Activated T-cell treated with anti-CD3 and anti-CD28 coated beads for 4 hours (primary cell): ENCODE data around the gene C1GALT1C1.
"Not testable (repeated sequence)": the region's sequence is repeated elsewhere in the genome, so short reads cannot be mapped to it uniquely, and the experiment has no call there.

Source experiments
- DNase-seq: peaks from one replicate; pipeline ENCODE4 v3.0.0-alpha.2; 2020

C1GALT1C1 gene

DNA sequence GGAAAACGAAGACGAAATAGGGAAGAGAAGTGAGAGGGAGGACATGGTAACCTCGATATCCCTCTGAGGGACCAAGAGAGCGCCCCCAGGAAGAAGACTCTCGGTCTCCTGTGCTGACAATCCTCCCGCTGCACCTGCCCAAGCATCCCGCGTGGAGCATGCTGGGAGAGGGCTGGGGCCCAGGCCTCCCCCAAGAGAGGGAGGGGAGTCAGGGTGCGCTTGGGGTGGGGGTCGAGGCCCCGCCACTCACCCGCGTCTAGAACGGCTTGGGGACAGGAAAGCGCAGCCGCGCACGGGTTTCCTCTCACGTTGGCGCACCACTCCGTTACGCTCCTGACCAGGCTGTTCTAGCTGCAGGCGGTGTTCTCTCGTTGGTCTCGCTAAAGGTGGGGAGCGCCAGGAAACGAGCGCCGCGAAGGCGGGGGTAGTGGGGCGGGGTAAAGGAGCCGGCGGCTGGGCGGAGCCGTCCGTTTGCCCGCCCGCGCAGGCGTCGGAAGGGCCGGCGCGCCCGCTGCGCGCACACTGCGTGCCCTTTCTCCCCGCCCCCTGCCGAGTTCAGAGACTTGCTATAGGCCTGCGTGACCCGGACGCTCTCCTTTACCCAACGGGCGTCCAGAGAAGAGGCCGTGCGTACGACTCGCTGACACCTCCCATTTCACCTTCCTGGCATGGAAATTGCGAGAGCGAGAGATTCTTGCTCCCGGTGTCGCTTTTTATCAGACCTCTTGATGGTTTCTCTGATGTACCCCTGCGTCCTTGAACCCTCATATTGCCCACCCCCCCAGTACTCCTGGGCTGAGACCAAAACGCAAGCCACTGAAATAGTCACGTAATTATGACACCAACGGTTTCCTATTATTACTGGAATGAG lies at the start of gene C1GALT1C1:
C1GALT1C1 (minus strand) TSS at position 388 of the 871 bp plus-strand sequence. CDS start 2,888 bp downstream, outside the sequence.
- peak; percentile 80 for DNase-seq

DNA sequence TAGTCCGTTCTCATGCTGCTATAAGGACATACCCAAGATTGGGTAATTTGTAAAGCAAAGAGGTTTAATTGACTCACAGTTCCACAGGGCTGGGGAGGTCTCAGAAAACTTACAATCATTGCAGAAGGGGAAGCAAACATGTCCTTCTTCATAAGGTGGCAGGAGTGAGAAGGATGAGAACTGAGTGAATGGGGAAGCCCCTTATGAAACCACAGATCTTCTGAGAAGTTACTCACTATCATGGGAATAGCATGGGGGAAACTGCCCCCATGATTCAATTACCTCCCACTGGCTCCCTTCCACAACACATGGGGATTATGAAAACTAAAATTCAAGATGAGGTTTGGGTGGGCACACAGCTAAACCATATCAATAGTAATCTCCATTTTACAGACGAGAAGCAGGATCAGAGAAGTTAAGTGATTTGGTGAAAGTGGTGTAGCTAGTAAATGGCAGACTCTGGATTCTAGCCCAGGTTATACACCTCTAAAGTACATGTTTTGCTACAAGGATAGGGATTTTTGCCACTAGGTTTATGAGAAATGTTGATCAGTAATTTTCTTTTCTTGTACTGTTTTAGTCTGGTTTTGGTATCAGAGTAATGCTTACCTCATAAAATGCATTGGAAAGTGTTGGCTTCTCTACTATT lies 47.3 kb upstream of the C1GALT1C1 start:
- DNase-seq = no peak

GRCh38 chrX:120672841-120673530 lies 43.1 kb upstream of the C1GALT1C1 start:
- DNase-seq = no peak

DNA sequence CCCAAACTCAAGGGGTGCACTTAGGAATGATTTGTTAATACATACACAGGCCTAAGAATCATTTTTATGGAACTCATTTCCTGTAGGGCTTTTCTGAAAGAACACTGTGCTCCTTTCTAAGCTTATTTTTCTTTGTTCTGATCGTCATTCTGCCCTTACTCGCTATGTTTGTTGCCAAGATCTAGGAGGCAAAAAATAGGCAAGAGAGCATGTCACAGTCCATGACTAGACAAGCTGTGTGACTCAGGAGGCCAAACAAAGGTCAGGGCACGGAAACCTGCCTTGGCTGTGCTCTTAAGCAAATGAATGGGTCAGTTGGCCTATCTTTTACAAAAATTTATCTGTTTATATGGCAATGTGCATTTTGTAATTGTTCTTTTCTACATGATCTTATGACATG lies 42.5 kb upstream of the C1GALT1C1 start:
- no peak for DNase-seq

- DNase-seq = no peak
Observed at GRCh38 chrX:120671963-120672362, 42.1 kb upstream of the C1GALT1C1 start.

DNA sequence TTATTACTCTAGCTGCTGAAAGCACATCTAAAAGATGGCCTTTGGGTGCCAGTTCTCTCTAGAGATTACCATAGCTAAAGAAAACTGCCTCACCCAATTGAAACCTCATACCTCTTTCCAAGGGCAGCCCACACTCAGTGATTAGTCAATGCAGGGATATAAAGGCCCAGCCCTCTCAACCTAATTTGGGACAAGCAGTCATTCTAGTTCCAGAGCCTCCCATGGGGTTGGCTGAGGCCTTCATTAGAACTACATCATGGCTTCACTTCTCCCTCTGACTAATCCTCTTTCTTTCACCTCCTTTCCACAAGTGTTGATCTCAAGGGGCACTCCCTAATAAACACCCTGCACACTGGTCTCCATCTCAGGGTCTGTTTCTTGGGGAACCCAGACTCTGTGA lies 38.5 kb upstream of the C1GALT1C1 start:
- DNase-seq = no peak

DNA sequence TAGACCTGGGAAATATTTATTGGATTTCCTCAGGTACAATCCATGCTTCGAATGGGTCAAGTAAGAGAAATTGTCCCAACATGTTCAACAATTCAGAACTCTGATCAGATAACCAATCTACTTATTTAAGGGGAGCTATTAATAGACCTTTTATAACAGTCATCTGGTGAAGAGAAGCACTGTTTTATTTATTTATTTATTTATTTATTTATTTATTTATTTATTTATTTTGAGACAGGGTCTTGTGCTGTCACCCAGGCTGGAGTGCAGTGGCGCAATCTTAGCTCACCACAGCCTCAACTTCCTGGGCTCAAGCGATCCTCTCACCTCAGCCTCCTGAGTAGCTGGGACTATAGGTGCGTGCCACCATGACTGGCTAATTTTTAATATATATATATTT lies 34.7 kb upstream of the C1GALT1C1 start:
- not testable (repeated sequence) for DNase-seq

DNA sequence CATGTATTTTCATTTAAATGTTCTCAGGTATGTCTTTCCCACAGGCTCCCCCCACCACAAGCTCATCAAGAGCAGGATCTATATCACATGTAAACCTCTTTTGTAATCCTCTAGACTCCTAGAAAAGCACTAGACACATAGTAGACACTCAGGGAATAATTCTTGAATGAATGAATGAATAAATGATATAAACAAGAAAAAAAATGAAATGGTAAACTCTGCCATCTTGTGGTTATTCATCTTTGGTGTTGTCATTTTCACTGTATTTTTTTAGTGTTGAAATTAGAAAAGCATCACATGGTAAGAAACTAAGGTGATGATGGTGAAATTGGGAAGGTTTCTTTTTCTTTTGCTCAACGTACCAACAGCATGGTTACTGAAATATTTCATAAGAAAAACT lies 34.2 kb upstream of the C1GALT1C1 start:
- no peak for DNase-seq

DNA sequence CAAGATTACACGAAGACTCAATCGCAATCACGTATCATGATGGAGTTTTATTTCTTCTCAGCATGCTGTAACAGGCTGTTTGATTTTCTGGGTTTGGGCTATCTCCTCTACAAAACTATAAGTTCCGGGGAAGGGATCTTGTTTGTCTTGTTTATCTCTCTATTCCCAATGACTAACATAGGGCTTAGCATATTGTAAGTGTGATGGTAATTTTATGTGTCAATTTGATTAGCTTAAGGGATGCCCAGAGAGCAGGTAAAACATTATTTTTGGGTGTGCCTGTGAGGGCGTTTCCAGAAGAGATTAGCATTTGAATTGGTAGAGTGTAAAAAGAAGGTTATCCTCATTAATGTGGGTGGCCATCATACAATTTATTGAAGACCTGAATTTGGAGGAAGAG lies 32.8 kb upstream of the C1GALT1C1 start:
- DNase-seq = no peak

GRCh38 chrX:120660637-120661036 lies 30.8 kb upstream of the C1GALT1C1 start:
- no peak for DNase-seq

GRCh38 chrX:120653000-120653399 lies 23.1 kb upstream of the C1GALT1C1 start:
- no peak for DNase-seq

GRCh38 chrX:120652256-120652655 lies 22.4 kb upstream of the C1GALT1C1 start:
- not testable (repeated sequence) for DNase-seq

- DNase-seq = no peak
Observed at GRCh38 chrX:120647127-120647526, 17.3 kb upstream of the C1GALT1C1 start.

GRCh38 chrX:120642871-120643270 lies 13.0 kb upstream of the C1GALT1C1 start:
- no peak for DNase-seq

DNA sequence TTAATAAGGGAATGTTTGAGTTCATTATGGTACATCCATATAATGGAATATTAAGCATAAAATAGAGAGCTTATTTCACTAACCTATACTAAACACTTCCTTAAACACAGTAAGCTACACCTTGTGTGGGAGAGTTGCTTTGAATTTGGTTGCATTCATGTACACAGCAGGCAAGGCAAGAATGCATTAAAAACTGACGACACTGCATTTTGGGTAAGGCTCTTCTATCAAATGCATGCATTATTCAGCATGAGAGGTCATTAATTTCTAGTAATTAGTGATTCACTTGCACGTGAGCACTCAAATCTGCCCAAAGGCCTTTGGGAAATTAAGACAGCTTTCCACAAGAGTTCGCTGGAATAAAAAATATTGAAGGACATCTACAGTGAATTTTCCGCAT lies 8.8 kb upstream of the C1GALT1C1 start:
- DNase-seq = no peak

DNA sequence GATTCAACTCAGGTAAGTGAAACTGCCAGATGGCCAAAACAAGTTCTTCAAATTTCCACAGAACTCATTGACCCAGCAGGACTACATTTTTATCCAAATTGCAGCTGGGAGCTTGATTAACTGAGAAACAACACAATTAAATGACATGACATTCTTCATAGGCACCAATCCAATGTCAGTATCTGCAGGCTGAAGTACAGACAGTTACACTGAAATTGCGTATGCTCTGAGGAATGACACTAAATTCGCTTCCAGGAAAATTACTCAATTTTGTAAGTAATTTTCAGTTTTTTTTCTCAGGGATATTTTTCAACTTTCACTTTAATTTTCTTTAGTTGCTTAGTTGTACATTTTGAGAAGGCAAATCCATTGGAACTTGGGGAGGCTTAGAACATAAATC lies 4.5 kb downstream of the C1GALT1C1 start:
- DNase-seq = no peak

DNA sequence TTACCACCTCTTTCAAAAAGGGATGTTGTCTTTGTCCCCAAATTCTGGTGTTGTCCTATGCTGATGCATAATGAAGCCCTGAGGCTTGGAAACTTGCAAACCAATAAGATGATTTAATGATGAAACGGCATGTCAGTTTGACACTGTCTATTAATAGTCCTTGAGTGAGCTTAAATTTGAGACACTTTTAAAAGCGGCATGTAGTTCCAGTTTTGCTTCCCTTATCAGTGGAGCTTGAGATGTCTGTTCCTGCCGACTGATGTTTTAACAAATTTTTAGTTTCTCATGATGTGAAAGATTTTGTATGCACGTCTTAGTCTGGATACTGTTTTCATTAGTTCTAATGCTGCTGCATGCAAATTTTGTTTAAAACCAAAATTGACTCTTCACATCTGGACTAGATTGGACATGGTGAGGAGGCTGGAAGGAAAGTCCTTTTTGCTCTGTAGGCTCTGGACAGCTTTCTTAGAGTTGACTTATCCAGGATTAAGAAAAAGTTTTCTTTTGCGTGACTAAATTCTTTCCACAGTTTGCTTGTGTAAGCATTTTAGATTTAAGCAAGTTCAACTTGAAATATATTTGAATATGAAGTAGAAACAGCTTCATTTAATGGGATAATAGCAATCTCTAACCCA lies 11.7 kb downstream of the C1GALT1C1 start:
- DNase-seq = no peak

- no peak for DNase-seq
Observed at GRCh38 chrX:120614816-120615215, 15.0 kb downstream of the C1GALT1C1 start.

- no peak for DNase-seq
Observed at GRCh38 chrX:120612086-120612485, 17.8 kb downstream of the C1GALT1C1 start.

DNA sequence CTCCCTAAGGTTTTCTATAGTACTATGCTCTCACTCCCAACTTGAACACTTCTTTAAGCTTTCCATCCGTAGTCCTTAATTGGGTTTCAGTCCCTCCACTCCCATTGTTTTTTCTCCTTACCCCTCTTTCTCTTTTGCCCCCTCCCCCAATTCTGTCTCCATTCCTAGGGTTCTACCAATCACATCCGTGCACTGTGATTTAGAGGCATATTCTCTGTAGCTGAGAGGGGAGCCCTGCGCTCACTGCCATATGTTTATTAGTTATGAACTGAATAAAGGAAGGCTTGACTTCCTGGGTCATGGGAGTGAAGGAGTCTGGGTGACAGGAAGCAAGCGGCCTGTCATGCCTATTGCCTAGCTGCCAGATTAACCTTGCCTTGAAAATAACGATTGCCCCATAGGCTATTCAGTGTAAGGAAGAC lies 25.5 kb downstream of the C1GALT1C1 start:
- peak; percentile 1 for DNase-seq

DNA sequence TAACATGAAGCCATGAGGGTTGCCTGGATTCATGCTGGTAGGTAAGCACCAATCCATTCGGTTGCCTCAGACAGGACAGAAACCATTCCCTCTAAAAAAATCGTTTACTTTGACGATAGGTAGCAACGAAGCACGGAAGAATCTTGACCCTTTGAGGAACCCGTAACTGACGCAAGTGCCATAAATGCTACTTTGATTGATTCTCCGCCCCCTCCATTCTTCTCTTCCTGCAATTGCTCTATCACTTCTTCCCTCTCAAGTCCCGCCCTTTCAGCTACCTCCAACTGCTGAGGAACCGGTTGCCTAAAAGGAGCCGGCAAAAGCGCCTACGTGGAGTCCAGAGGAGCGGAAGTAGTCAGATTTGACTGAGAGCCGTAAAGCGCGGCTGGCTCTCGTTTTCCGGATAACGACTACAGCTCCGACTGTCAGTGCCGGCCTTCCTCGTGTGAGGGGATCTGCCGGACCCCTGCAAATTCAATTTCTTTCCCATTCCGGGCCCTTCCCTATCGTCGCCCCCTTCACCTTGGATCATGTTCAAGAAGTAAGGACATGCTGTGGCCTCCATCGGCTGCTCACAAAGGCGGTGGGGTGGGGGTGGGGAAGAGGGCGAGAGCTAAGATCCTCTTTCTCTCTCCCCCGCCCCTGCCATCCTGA lies 26.0 kb downstream of the C1GALT1C1 start, which contains the start of gene MCTS1:
MCTS1 (plus strand) TSS at position 395 of the 654 bp plus-strand sequence; CDS start at position 531, 136 bp downstream.
- DNase-seq = peak; percentile 49

- no peak for DNase-seq
Observed at GRCh38 chrX:120585702-120586101, 44.2 kb downstream of the C1GALT1C1 start.
